ENCODE results near the gene CX3CR1. TPM values are rescaled to one million over a fixed set of nuclear protein-coding genes. Genes with fewer than 3 reads are reported as not detected.

Gene CX3CR1
- total RNA-seq, 2 experiments from 2014 or later = 0.14 to 0.27 TPM

- Histone ChIP-seq H3K4me1 (ENCODE audit: insufficient read depth, low read length) (peaks cover 4% of the 10 kb centered on the region), H3K27me3 (ENCODE audit: control insufficient read depth in 1 of 2, insufficient read depth in 2 of 2, low read length in 2 of 2) (no peaks in the 10 kb centered on the region), H3K9me3 (ENCODE audit: control insufficient read depth in 1 of 2, insufficient read depth in 1 of 2, low read length in 2 of 2) (peaks cover 0 to 9% of the 10 kb centered on the region in 2 experiments), H3K27ac (ENCODE audit: low read depth in 1 of 2, low read length in 2 of 2) (no peak overlapping the region), H3K36me3 (ENCODE audit: insufficient read depth, low read length) (no peaks in the 10 kb centered on the region), H3K4me3 (ENCODE audit: low read length) (no peak overlapping the region)
- no peak for DNase-seq
- intact Hi-C loops (cut with DNase I, micrococcal nuclease) = no loop called here
- Mint-ChIP-seq H3K9me3 (peaks cover 9% of the 10 kb centered on the region), H3K27me3 (no peaks in the 10 kb centered on the region), H3K4me3 (no peak overlapping the region), H3K4me1 (ENCODE audit: low read depth) (peaks cover 9% of the 10 kb centered on the region), H3K27ac (no peak overlapping the region), H3K36me3 (ENCODE audit: low read depth) (no peaks in the 10 kb centered on the region)
- no peak for ATAC-seq (ENCODE audit: poor library complexity)
- TF ChIP-seq CTCF (IDR thresholded peaks at IDR 0.05) = no peak
- ChIA-PET CTCF (no interaction called here), POLR2A (no interaction called here)
Measured at GRCh38 chr3:39318301-39318700, 38.5 kb upstream of the CX3CR1 start.

- H3K4me3 Mint-ChIP-seq = no peak overlapping the region
- H3K27me3 Mint-ChIP-seq = no peaks in the 10 kb centered on the region
- H3K36me3 Mint-ChIP-seq (ENCODE audit: low read depth) = no peaks in the 10 kb centered on the region
- Histone ChIP-seq H3K27ac (ENCODE audit: low read depth in 1 of 2, low read length in 2 of 2) (no peak overlapping the region), H3K4me3 (ENCODE audit: low read length) (no peak overlapping the region), H3K36me3 (ENCODE audit: insufficient read depth, low read length) (no peaks in the 10 kb centered on the region), H3K27me3 (ENCODE audit: control insufficient read depth in 1 of 2, insufficient read depth in 2 of 2, low read length in 2 of 2) (no peaks in the 10 kb centered on the region), H3K9me3 (ENCODE audit: control insufficient read depth in 1 of 2, insufficient read depth in 1 of 2, low read length in 2 of 2) (peaks cover 0 to 9% of the 10 kb centered on the region in 2 experiments), H3K4me1 (ENCODE audit: insufficient read depth, low read length) (no peaks in the 10 kb centered on the region)
- DNase-seq (no peak), ATAC-seq (ENCODE audit: poor library complexity) (no peak)
- no peak overlapping the region for H3K27ac Mint-ChIP-seq
- H3K4me1 Mint-ChIP-seq (ENCODE audit: low read depth) = peaks cover 2% of the 10 kb centered on the region
- intact Hi-C loops (cut with DNase I, micrococcal nuclease) = no loop called here
- ChIA-PET POLR2A (no interaction called here), CTCF (no interaction called here)
- TF ChIP-seq CTCF (IDR thresholded peaks at IDR 0.05) = no peak
- H3K9me3 Mint-ChIP-seq = peaks cover 9% of the 10 kb centered on the region
Measured at GRCh38 chr3:39317571-39318169, 37.8 kb upstream of the CX3CR1 start.

- TF ChIP-seq CTCF (IDR thresholded peaks at IDR 0.05) = no peak
- Mint-ChIP-seq H3K36me3 (ENCODE audit: low read depth) (no peaks in the 10 kb centered on the region), H3K4me1 (ENCODE audit: low read depth) (no peaks in the 10 kb centered on the region), H3K4me3 (no peak overlapping the region), H3K27me3 (no peaks in the 10 kb centered on the region), H3K27ac (no peak overlapping the region), H3K9me3 (peaks cover 11% of the 10 kb centered on the region)
- H3K27me3 ChIP-seq (ENCODE audit: control insufficient read depth in 1 of 2, insufficient read depth in 2 of 2, low read length in 2 of 2) = no peaks in the 10 kb centered on the region
- ChIA-PET POLR2A (no interaction called here), CTCF (no interaction called here)
- intact Hi-C loops (cut with DNase I, micrococcal nuclease) = no loop called here
- no peaks in the 10 kb centered on the region for H3K36me3 ChIP-seq (ENCODE audit: insufficient read depth, low read length)
- H3K9me3 ChIP-seq (ENCODE audit: control insufficient read depth in 1 of 2, insufficient read depth in 1 of 2, low read length in 2 of 2) = peaks cover 0 to 9% of the 10 kb centered on the region in 2 experiments
- H3K4me3 ChIP-seq (ENCODE audit: low read length) = no peak overlapping the region
- no peaks in the 10 kb centered on the region for H3K4me1 ChIP-seq (ENCODE audit: insufficient read depth, low read length)
- ATAC-seq (ENCODE audit: poor library complexity) (no peak), DNase-seq (no peak)
- H3K27ac ChIP-seq (ENCODE audit: low read depth in 1 of 2, low read length in 2 of 2) = no peak overlapping the region
Measured at GRCh38 chr3:39315420-39315819, 35.6 kb upstream of the CX3CR1 start.

All from CD4-positive, alpha-beta T cell (primary cell).